C4-2B (cell line): ENCODE measurements around the gene C3orf70.

Source experiments
- H3K27ac ChIP-seq: fragments of 450-650 bp; 2 replicates; pipeline ENCODE4 v1.5.1; 2017
- ZFX ChIP-seq: fragments of 450-650 bp; IDR thresholded peaks from 2 replicates; pipeline ENCODE4 v1.6.1; 2017
- TF ChIP-seq, protein P1 (sequence below): fragments of 450-650 bp; conservative IDR thresholded peaks from 2 replicates; pipeline ENCODE4 v1.5.1; 2017; ENCODE audit warnings: mild to moderate bottlenecking

The C3orf70 gene

DNA sequence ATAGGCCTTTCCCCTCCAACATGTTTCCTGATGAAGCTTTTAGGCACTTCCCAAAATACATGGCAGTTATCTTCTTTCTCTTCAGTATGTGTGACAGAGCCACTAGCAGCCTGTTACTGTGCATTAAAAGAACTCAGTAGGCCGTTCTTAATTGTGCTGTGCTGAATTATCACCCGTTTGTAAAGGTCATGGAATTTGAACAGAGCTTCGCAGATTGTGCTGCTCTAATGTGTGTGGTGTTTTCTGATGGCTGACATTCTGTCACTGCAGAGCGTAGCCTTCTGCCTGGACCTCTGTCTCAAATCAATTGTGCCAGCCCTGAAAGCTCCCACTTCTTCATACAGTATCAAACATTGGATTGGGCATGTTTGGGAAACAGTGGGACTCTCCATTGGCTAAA lies 111.3 kb downstream of the C3orf70 start:
- H3K27ac ChIP-seq, result no peak overlapping the region
- TF ChIP-seq, protein P1, sequence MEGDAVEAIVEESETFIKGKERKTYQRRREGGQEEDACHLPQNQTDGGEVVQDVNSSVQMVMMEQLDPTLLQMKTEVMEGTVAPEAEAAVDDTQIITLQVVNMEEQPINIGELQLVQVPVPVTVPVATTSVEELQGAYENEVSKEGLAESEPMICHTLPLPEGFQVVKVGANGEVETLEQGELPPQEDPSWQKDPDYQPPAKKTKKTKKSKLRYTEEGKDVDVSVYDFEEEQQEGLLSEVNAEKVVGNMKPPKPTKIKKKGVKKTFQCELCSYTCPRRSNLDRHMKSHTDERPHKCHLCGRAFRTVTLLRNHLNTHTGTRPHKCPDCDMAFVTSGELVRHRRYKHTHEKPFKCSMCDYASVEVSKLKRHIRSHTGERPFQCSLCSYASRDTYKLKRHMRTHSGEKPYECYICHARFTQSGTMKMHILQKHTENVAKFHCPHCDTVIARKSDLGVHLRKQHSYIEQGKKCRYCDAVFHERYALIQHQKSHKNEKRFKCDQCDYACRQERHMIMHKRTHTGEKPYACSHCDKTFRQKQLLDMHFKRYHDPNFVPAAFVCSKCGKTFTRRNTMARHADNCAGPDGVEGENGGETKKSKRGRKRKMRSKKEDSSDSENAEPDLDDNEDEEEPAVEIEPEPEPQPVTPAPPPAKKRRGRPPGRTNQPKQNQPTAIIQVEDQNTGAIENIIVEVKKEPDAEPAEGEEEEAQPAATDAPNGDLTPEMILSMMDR, result no peak
- TF ChIP-seq ZFX, result no peak

DNA sequence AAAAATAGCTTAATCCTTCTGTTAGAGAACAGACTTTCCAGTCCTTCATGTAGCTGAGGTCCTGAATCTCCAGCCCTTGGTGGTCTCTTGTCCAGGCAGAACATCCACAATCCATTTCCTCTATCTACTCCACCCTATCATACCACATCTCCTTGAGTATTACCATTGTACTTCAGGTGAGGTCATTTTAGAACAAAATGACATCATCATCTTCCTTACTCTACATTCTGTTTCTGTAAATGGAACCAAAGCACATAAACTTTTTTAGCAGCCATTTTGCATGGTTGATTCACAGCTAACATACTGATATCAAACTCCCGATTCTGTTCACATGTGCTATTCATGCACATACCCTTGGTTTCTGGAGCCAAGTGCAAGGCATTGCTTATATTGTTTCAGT lies 112.4 kb downstream of the C3orf70 start:
- TF ChIP-seq, protein P1, result no peak
- no peak for TF ChIP-seq ZFX
- no peak overlapping the region for H3K27ac ChIP-seq

DNA sequence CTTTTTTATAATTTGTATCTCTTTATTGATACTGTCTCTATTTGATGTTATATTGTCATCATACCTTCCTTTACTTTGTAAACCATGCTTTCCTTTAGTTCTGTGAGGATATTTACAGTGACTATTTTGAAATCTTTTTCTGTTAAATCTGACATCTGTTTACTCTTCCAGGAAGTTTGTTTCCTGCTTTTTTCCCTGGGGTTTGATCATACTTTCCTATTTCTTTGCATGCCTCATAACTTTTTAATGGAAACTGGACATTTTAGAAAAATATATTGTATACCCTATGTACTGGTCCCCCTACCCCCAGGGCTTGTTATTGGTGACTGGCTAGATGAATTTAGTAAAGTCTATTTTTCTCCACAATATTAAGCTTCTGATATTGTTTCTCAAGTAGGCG lies 115.1 kb downstream of the C3orf70 start:
- TF ChIP-seq, protein P1, result no peak
- TF ChIP-seq ZFX, result no peak
- H3K27ac ChIP-seq, result no peak overlapping the region

DNA sequence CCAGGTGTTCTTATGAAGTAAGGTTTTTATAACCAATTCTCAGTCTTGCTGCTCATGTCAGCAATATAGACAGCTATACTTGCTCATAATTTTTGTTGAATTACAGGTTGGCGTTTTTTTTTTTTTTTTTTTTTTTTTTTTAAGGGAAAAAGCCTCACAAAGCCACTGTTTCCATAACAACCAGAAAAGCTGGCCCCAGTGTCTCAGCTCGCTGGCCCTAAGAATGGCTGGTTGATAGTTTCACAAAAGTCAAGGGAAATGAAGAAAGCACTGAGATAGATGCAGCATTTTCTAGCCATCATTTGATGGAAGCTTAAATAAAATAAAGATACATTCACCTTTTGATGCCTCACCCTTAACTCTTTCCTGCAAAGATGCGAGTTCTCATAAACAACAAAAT lies 121.9 kb downstream of the C3orf70 start:
- TF ChIP-seq, protein P1, result no peak
- no peak for TF ChIP-seq ZFX
- no peak overlapping the region for H3K27ac ChIP-seq

DNA sequence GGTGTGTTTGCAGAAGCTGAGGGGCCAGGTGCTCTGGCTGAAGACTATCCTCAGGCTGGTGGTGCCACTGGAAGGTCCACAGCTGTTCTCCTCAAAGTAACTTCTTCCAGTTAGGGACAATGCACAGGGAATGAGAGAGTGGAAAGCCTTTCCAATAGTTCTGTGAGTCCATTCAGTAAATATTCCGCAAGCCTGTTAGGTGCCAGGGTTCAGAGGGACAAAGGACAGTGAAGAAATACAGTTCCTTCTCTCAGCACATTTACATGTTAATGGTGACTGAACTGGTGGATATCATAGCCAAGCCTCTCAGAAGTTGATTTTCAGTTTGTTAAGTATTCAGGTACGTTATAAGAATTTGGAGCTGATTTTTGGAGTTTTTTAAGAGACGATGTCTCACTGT lies 122.5 kb downstream of the C3orf70 start:
- no peak for TF ChIP-seq ZFX
- TF ChIP-seq, protein P1, result no peak
- no peak overlapping the region for H3K27ac ChIP-seq

DNA sequence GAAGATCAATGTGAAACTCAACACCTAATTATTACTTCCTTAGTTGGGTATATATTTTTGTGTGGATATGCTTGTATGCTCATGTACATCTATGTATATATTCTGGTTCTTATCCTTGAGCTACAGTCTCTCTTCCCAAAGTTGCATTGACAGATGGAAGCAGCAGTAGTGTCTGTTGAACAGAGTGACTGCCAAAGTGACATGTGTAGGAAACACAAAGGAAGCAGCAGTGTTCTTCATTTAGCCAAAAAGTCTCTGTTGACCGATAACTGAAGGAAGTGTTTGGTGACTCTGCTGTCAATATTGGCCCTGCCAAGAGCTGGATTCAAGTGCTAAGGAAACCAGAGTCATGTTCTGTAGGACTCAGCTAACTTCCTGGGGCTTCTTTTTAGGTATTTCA lies 123.8 kb downstream of the C3orf70 start:
- no peak overlapping the region for H3K27ac ChIP-seq
- TF ChIP-seq, protein P1, result no peak
- TF ChIP-seq ZFX, result no peak

DNA sequence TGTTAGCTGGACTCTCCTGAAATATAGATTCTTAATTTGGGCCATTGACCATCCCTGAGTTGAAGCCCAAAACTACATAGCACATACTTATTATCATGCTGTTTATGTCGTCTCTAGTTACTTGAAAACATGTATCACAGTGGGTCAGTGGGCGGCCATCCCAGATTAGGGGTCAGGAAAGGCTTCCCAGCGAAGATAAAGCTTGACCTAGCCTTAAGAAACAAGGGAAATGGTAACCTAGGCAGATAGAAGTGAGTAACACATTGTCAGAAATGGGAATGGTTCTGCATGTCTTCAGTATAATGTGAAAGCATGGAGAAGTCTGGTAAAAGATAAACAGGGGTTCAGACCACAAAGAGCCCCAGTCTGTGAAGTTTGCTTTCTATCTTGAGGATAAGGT lies 124.7 kb downstream of the C3orf70 start:
- TF ChIP-seq ZFX, result no peak
- no peak overlapping the region for H3K27ac ChIP-seq
